ENCODE measurements around the gene FAM193B.

Gene FAM193B

DNA sequence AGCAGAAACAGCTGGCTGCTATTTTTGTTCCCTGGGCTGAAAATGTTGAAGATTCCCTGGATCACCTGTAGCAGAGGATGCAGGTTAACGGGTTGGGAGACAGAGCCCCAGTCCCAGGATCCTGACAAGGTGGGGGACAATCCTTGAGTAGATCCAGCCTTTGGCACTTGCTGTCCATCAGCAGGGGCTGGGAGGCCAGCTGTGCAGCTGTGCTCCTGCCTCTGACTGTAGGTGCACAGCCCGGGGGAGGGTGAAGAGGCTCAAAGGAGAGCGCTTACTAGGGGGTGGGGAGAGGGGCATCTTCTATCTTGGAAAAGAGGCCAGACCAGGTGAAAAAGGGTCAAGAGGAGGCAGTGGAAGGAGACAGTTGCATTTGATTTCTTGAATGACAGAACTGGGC is 34.1 kb downstream of the FAM193B start:
- H4K5ac ChIP-seq (ENCODE audit: low read length): no peak overlapping the region
- H2BK120ac ChIP-seq (ENCODE audit: low read depth, low read length): no peak overlapping the region
- H3K18ac ChIP-seq (ENCODE audit: low read length): no peak overlapping the region
- no peak overlapping the region for H3K56ac ChIP-seq (ENCODE audit: low read length)
- H3K36me3 ChIP-seq (ENCODE audit: control insufficient read depth, insufficient read depth, low read length): peaks cover 11% of the 10 kb centered on the region
- no peak overlapping the region for H3K27ac ChIP-seq (ENCODE audit: low read depth, low read length)
- H2BK15ac ChIP-seq (replicated peaks; ENCODE audit: low read depth): no peak overlapping the region
- no peak for DNase-seq
- no peak overlapping the region for H3K4ac ChIP-seq (ENCODE audit: low read depth, low read length)
- peaks cover 10% of the 10 kb centered on the region for H3K79me1 ChIP-seq (ENCODE audit: low read length)
- H3K27me3 ChIP-seq (ENCODE audit: insufficient read depth, low read length, poor library complexity): no peaks in the 10 kb centered on the region
- peaks cover 10% of the 10 kb centered on the region for H3K79me2 ChIP-seq (ENCODE audit: control insufficient read depth, insufficient read depth, low read length)
- H2AK5ac ChIP-seq (ENCODE audit: low read length): no peak overlapping the region
- H2BK5ac ChIP-seq (ENCODE audit: low read length): no peak overlapping the region
- H3K23ac ChIP-seq (ENCODE audit: low read length): no peak overlapping the region
- H3K4me2 ChIP-seq (ENCODE audit: low read length): no peak overlapping the region
- no CpG with 5 or more reads among the region's 3 CpGs for WGBS (ENCODE audit: extremely low coverage, insufficient coverage, low lambda C conversion rate)
- no peak overlapping the region for H3K9ac ChIP-seq (ENCODE audit: low read length)
- no peak overlapping the region for H4K8ac ChIP-seq (ENCODE audit: low read depth, low read length)
- no peak overlapping the region for H3K4me3 ChIP-seq (ENCODE audit: low read length)
- no peaks in the 10 kb centered on the region for H3K4me1 ChIP-seq (ENCODE audit: control insufficient read depth, low read depth, low read length)

- H3K18ac ChIP-seq (ENCODE audit: low read length): no peak overlapping the region
- H3K4ac ChIP-seq (ENCODE audit: low read depth, low read length): no peak overlapping the region
- H3K4me3 ChIP-seq (ENCODE audit: low read length): no peak overlapping the region
- H3K79me1 ChIP-seq (ENCODE audit: low read length): peaks cover 13% of the 10 kb centered on the region
- H3K27ac ChIP-seq (ENCODE audit: low read depth, low read length): no peak overlapping the region
- no peak overlapping the region for H3K23ac ChIP-seq (ENCODE audit: low read length)
- no peak overlapping the region for H2BK15ac ChIP-seq (replicated peaks; ENCODE audit: low read depth)
- no peak overlapping the region for H2BK120ac ChIP-seq (ENCODE audit: low read depth, low read length)
- no peak overlapping the region for H3K4me2 ChIP-seq (ENCODE audit: low read length)
- H3K56ac ChIP-seq (ENCODE audit: low read length): no peak overlapping the region
- no CpG with 5 or more reads among the region's 13 CpGs for WGBS (ENCODE audit: extremely low coverage, insufficient coverage, low lambda C conversion rate)
- peaks cover 7% of the 10 kb centered on the region for H3K36me3 ChIP-seq (ENCODE audit: control insufficient read depth, insufficient read depth, low read length)
- H2AK5ac ChIP-seq (ENCODE audit: low read length): no peak overlapping the region
- H4K5ac ChIP-seq (ENCODE audit: low read length): no peak overlapping the region
- peaks cover 10% of the 10 kb centered on the region for H3K79me2 ChIP-seq (ENCODE audit: control insufficient read depth, insufficient read depth, low read length)
- no peak for DNase-seq
- H3K4me1 ChIP-seq (ENCODE audit: control insufficient read depth, low read depth, low read length): no peaks in the 10 kb centered on the region
- no peak overlapping the region for H2BK5ac ChIP-seq (ENCODE audit: low read length)
- no peaks in the 10 kb centered on the region for H3K27me3 ChIP-seq (ENCODE audit: insufficient read depth, low read length, poor library complexity)
- no peak overlapping the region for H3K9ac ChIP-seq (ENCODE audit: low read length)
- H4K8ac ChIP-seq (ENCODE audit: low read depth, low read length): no peak overlapping the region
These were observed 34.7 kb downstream of the FAM193B start for GRCh38 chr5:177519463-177520235.

GRCh38 chr5:177516601-177517568 is 37.5 kb downstream of the FAM193B start, which contains the start of gene DDX41:
Gene DDX41 (minus strand): TSS chr5:177516961. CDS start chr5:177516945, 16 bp downstream.
- Histone ChIP-seq H3K18ac (ENCODE audit: low read length) (no peak within 1 kb of the TSS), H3K79me2 (ENCODE audit: control insufficient read depth, insufficient read depth, low read length) (peaks cover 10% of the 10 kb centered on the region), H3K36me3 (ENCODE audit: control insufficient read depth, insufficient read depth, low read length) (peaks cover 10% of the 10 kb centered on the region), H3K4me3 (ENCODE audit: low read length) (peak within 1 kb of the TSS; percentile 95), H3K9ac (ENCODE audit: low read length) (peak within 1 kb of the TSS; percentile 98), H2BK15ac (replicated peaks; ENCODE audit: low read depth) (no peak within 1 kb of the TSS), H4K8ac (ENCODE audit: low read depth, low read length) (no peak within 1 kb of the TSS), H2BK120ac (ENCODE audit: low read depth, low read length) (no peak within 1 kb of the TSS), H3K79me1 (ENCODE audit: low read length) (peaks cover 13% of the 10 kb centered on the region), H3K4me1 (ENCODE audit: control insufficient read depth, low read depth, low read length) (no peaks in the 10 kb centered on the region), H3K4ac (ENCODE audit: low read depth, low read length) (no peak within 1 kb of the TSS), H3K4me2 (ENCODE audit: low read length) (peak within 1 kb of the TSS; percentile 92), H3K56ac (ENCODE audit: low read length) (peak within 1 kb of the TSS; percentile 100), H3K23ac (ENCODE audit: low read length) (peak within 1 kb of the TSS; percentile 91), H2AK5ac (ENCODE audit: low read length) (no peak within 1 kb of the TSS), H3K27ac (ENCODE audit: low read depth, low read length) (peak within 1 kb of the TSS; percentile 18), H2BK5ac (ENCODE audit: low read length) (peak within 1 kb of the TSS; percentile 61), H4K5ac (ENCODE audit: low read length) (no peak within 1 kb of the TSS), H3K27me3 (ENCODE audit: insufficient read depth, low read length, poor library complexity) (no peaks in the 10 kb centered on the region)
- peak; percentile 99 for DNase-seq
- no CpG with 5 or more reads among the region's 96 CpGs for WGBS (ENCODE audit: extremely low coverage, insufficient coverage, low lambda C conversion rate)

DNA sequence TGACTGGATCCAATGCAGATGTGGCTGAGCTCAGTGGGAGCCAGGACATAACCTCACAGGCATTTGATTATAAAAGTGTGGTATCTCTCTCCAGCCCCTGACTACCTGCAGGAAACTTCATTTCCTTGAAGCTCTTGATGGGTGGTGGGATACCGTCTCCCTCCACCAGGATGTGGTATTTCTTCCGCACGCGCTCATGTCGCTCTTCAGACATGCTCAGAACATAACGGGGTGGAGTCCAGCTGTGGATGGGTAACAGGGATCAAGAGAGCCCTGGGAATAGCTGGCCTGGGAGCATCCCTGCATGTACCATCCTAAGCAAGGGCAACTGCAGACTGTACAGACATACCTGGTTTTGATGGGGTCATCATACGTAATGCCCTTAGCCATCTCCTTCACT is 38.8 kb downstream of the FAM193B start:
- H3K9ac ChIP-seq (ENCODE audit: low read length): peak overlapping the region; percentile 98
- no peaks in the 10 kb centered on the region for H3K4me1 ChIP-seq (ENCODE audit: control insufficient read depth, low read depth, low read length)
- no peak overlapping the region for H4K8ac ChIP-seq (ENCODE audit: low read depth, low read length)
- H2BK5ac ChIP-seq (ENCODE audit: low read length): no peak overlapping the region
- H3K36me3 ChIP-seq (ENCODE audit: control insufficient read depth, insufficient read depth, low read length): peaks cover 11% of the 10 kb centered on the region
- no peak overlapping the region for H4K5ac ChIP-seq (ENCODE audit: low read length)
- no CpG with 5 or more reads among the region's 7 CpGs for WGBS (ENCODE audit: extremely low coverage, insufficient coverage, low lambda C conversion rate)
- H3K23ac ChIP-seq (ENCODE audit: low read length): no peak overlapping the region
- H3K79me1 ChIP-seq (ENCODE audit: low read length): peaks cover 13% of the 10 kb centered on the region
- H3K27me3 ChIP-seq (ENCODE audit: insufficient read depth, low read length, poor library complexity): no peaks in the 10 kb centered on the region
- H2BK15ac ChIP-seq (replicated peaks; ENCODE audit: low read depth): no peak overlapping the region
- H3K27ac ChIP-seq (ENCODE audit: low read depth, low read length): no peak overlapping the region
- H3K4me2 ChIP-seq (ENCODE audit: low read length): peak overlapping the region; percentile 78
- no peak overlapping the region for H3K18ac ChIP-seq (ENCODE audit: low read length)
- H3K4ac ChIP-seq (ENCODE audit: low read depth, low read length): no peak overlapping the region
- H3K56ac ChIP-seq (ENCODE audit: low read length): no peak overlapping the region
- H2BK120ac ChIP-seq (ENCODE audit: low read depth, low read length): no peak overlapping the region
- H3K4me3 ChIP-seq (ENCODE audit: low read length): no peak overlapping the region
- no peak overlapping the region for H2AK5ac ChIP-seq (ENCODE audit: low read length)
- peaks cover 10% of the 10 kb centered on the region for H3K79me2 ChIP-seq (ENCODE audit: control insufficient read depth, insufficient read depth, low read length)
- DNase-seq: no peak

GRCh38 chr5:177514541-177514940 is 39.8 kb downstream of the FAM193B start:
- H3K4me1 ChIP-seq (ENCODE audit: control insufficient read depth, low read depth, low read length): no peaks in the 10 kb centered on the region
- H3K4me3 ChIP-seq (ENCODE audit: low read length): no peak overlapping the region
- H3K27ac ChIP-seq (ENCODE audit: low read depth, low read length): no peak overlapping the region
- H3K27me3 ChIP-seq (ENCODE audit: insufficient read depth, low read length, poor library complexity): no peaks in the 10 kb centered on the region
- no peak overlapping the region for H3K23ac ChIP-seq (ENCODE audit: low read length)
- no peak overlapping the region for H2BK120ac ChIP-seq (ENCODE audit: low read depth, low read length)
- peaks cover 10% of the 10 kb centered on the region for H3K79me2 ChIP-seq (ENCODE audit: control insufficient read depth, insufficient read depth, low read length)
- no peak overlapping the region for H3K56ac ChIP-seq (ENCODE audit: low read length)
- no peak overlapping the region for H3K18ac ChIP-seq (ENCODE audit: low read length)
- no peak overlapping the region for H2BK5ac ChIP-seq (ENCODE audit: low read length)
- no peak overlapping the region for H3K9ac ChIP-seq (ENCODE audit: low read length)
- H4K8ac ChIP-seq (ENCODE audit: low read depth, low read length): no peak overlapping the region
- no peak overlapping the region for H4K5ac ChIP-seq (ENCODE audit: low read length)
- H3K4ac ChIP-seq (ENCODE audit: low read depth, low read length): no peak overlapping the region
- peaks cover 10% of the 10 kb centered on the region for H3K36me3 ChIP-seq (ENCODE audit: control insufficient read depth, insufficient read depth, low read length)
- H2AK5ac ChIP-seq (ENCODE audit: low read length): no peak overlapping the region
- DNase-seq: no peak
- no peak overlapping the region for H2BK15ac ChIP-seq (replicated peaks; ENCODE audit: low read depth)
- WGBS (ENCODE audit: extremely low coverage, insufficient coverage, low lambda C conversion rate): no CpG with 5 or more reads among the region's 11 CpGs
- no peak overlapping the region for H3K4me2 ChIP-seq (ENCODE audit: low read length)
- H3K79me1 ChIP-seq (ENCODE audit: low read length): peaks cover 13% of the 10 kb centered on the region

Measured in mesendoderm (in vitro differentiated cells).